ENCODE results near the gene KHK.

KHK gene

DNA sequence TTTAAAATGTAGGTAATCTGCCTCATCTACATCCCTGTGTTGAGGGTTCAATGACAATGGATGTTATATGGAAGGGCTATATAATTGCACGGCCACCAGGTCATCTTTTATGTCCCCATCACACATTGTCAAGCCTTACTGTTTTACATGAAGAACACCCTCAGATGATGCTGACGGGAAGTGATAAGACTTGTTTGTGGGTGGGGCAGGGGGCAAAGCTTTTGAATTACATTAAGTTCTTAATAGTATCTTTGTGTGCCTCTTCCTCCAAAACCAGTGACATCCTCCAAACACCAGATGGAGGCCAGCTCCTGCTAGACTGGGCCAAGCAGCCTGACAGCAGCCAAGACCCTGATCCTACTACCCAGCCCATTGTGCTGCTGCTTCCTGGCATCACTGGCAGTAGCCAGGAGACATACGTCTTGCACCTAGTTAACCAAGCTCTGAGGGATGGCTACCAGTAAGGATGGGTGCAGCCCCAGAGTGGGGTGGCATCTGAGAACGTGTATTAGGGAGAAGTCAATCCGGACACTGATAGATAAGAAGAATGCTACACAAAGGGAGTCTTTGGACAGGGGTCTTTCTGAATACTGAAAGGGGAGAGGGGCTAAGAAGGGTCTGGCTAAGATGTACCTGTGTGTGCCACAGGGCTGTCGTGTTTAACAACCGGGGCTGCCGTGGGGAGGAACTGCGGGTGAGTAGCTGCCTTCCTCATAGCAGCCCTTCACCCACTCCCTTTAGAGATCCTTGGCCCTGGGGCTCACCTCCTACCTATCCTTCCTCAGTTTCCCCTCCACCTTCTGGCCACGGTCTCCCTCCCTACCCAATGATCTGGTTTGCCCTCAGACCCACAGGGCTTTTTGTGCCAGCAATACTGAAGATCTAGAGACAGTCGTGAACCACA, 42.3 kb downstream of the KHK start:
- no peak for DNase-seq (ENCODE audit: low spot score)

DNA sequence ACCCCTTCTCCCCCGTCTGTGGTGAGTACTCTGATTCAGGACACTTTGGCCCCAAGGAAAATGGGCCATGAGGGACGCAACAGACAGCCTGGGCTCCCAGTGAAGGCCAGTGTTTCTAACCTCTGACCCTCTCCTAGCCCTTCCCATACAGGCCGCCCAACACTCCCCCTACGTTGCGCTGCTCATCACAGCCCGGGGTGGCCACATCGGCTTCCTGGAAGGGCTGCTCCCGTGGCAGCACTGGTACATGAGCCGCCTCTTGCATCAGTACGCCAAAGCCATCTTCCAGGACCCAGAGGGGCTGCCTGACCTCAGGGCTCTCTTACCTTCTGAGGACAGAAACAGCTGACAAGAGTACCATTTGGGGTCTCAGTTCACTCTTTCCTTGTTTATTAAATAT, 43.8 kb downstream of the KHK start:
- DNase-seq (ENCODE audit: low spot score), result no peak

DNA sequence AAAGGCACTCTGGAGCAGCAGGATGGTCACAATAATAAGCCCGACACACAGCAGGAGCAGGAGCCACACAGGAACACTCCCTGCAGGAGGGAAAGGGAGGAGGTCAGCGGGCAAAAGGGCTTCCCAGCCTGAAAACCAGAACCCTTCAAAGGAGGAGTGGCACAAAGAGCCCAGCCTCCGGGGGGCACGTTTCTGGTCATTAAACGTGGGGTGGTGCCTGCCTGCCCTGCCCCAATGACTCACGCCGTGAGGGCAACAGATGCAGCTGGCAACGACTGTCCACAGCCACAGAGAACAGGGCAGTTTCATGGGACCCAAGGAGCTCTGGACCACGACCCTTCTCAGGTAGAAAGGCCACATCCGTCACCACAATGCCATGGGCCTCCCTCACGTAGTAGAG, 44.9 kb downstream of the KHK start:
- no peak for DNase-seq (ENCODE audit: low spot score)

DNA sequence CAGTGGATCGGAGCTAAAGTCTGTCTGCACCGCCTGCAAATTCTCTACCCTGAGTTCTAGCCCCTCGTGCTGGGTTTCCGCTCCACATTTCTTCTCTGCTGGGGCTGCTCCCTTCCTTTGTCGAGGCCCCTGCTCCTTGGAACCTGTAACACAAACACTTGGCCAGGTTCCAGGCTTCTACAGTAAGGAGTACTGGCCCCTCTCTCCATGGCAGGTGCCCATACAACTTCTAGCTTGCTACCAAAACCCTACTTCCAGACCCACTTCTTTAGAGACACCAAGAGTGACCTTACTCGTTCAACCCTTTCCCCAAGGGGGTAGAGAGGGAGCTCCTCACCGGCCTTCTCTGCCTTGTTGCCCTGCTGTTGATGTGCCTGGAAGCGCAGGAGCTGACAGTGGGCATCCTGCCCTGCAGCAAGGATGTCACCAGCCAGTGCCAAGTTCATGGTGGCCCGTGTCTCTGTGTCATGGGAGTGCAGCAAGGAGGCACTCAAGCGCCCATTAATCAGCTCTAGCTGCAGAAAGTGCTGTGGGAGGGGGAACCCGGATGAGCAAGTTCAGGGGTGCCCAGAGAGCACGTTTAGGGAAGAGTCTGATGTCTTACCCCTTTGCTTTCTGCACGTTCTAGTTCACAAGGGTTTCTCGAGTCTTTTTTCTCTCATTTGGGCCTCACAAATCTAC, 46.8 kb downstream of the KHK start:
- DNase-seq (ENCODE audit: low spot score), result no peak

DNA sequence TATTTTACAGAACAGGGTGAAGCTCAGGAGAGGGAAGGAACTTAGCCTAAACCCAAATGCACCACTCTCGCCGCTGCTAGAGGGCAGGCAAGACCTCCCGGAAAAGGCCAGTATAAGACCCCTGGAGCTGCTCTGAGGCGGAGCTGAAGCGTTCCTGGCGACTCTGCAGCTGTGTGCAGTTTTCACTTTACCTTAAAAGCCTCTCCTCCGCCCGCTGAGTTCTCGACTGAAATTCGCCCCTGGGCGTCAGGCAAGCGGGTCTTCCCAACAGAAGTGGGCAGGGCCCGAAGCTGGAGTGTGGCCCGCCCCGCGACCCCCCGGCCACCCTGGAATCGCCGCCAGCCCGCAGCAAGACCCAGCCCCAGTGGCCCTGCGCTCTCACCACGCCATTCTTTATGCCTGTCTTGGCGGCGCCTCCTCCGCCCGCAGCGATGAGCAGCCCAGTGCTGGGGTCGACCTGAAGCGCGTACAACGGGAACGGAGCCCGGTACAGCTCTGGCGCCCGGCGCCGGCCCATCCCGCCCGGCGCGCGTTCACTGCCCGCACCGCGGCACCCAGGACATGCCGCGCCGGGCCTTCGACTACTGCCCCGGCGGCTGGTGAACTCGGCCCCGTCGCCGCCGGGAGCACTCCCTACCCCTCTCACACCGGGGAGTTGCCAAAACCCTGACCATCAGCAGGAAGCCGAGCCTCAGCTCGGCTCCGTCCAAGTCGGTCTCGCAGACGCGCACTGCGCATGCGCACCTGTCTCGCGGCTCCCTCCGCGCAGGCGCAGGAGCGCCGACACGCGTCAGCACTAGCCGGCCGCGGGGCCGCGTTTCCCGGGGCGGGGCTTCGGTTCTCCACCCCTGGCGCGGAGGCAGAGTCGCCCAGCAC, 47.6 kb downstream of the KHK start, which contains the start of gene PREB:
TSS of gene PREB (minus strand) at position 732 of the 876 bp plus-strand sequence. CDS start at position 517, 215 bp downstream.
- DNase-seq (ENCODE audit: low spot score), result peak; percentile 92

DNA sequence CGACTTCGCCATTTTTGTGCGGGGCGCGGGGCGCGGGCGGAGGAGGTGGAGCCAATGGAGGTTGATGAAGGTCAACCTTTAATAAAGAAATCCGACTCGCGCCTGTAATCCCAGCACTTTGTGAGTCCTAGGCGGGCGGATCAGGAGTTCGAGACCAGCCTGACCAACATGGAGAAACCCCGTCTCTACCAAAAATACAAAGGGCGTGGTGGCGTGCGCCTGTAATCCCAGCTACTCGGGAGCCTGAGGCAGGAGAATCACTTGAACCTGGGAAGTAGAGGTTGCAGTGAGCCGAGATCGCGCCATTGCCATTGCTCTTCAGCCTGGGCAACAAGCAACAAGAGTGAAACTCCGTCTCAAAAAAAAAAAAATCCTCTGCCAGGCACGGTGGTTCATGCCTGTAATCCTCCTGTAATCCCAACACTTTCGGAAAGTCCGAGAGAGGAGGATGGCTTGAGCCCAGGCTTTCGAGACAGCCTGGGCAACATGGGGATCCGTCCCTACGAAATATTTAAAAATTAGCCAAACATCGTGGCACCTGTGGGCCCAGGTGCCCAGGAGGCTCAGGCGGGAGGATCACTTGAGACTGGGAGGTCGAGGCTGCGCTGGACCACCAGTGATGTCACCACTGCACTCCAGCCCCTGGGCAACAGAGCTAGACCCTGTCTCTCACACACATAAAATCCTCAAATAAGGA, 48.4 kb downstream of the KHK start:
- no peak for DNase-seq (ENCODE audit: low spot score)

DNA sequence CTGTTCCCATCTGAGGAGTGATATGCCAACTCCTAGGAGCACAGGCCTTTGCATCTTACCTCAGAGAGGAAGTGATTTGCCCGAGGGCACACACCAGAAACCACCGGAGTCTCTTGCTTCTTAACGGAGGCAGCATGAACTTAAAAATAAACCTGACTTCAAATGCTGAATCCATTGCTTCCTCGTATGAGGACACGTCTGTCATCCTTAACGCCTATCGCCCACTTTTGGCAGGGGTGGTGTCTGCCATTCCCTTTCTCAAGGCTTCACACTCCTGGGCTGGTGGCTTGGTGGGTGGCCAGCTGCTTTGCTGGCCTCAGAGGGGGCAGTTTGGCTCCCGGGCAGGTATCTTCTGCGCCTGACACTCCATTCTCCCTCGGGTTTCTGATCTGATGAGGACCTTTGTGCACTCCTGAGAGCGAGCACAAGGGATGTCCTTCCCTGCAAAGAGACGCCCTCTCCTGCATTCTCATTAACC, 48.9 kb downstream of the KHK start:
- no peak for DNase-seq (ENCODE audit: low spot score)

DNA sequence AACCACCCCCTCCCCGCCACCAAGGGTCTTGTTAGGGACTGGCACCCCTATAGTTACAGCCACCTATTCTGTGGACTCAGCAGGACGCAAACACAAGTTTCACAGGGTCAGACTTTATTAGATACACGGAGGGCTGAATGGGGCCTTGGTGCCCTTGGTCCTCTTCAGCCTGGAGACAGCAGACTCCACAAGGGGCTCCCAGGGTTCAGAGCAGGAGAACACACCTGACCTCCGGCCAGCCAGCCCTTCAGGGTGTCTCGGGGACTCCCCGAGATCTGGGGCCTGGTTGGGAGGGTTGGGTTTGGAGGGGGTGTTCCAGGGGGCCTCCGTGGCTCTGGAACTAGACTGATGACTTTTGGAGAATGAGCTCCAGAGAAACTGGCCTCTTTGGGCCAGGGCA, 50.2 kb downstream of the KHK start:
- DNase-seq (ENCODE audit: low spot score), result no peak

DNA sequence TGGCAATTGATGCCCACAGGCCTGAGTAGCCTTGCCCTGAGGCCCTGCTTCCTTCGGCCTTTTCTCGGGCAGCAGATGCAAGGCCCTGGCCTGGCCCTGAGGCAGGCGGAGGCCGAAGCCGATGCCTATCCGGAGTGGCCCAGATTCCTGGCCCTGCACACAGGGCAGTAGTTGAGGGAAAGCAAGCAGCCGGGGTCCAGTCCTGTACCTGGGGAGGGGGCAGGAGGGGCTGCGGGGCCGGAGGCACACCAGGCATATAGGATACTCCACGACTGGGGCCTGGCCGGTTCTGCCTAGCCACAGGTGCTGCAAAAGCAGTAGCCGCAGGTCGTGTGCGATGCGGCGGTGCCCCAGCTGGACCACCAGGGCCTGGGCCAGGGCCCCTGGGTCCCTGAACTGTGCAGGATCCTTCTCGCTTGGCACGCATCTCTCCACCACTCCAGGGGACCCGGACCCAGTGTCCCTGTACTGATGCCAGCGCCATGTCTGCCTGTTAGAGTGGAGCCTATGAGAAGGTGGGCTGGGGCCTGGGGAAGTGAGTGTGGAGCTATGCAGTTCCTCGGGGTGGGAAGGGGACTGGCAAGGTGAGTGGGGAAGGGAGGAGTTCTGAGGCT, 50.9 kb downstream of the KHK start:
- no peak for DNase-seq (ENCODE audit: low spot score)

DNA sequence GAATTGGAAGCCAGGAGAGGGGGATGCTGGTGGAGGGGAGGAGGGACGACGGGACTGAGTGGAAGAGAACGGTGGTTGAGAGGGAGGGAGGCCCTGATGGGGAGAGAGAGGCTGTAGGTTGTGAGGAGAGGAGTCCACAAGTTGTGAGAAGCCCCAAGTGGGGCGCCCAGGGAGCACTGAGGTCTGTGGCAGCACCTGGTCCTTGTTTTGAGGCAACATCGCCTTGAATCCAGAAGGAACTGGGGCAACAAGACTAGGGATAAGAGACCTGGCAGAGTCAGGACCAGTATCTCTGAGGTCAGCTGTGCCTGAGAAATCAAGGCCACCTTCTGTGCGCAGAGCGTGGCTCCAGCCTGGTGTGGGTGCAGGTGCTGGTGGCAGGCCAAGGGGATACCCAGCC, 51.5 kb downstream of the KHK start:
- no peak for DNase-seq (ENCODE audit: low spot score)

DNA sequence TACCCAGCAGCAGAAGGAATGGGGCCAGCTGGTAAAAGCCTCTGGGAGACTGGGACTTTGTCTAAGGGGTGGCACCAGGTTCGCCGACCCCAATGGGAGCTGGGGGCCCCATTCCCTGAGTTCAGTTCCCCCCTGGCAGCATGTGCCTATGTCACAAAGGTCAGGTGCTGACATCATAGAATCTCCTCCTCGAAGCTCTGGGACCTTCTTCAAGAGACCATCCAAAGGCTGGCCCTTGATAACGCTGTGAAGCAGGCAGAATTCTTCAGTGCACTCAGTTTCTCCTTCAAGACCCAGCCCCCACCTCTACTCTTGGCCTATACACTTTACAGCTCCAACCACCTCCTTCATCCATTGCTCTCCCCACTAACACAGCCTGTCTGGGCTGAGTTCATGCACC, 52.7 kb downstream of the KHK start, which contains the start of gene PRR30:
TSS of gene PRR30 (minus strand) at position 101 of the 400 bp plus-strand sequence. CDS start 1,081 bp downstream, outside the sequence.
- DNase-seq (ENCODE audit: low spot score), result no peak

DNA sequence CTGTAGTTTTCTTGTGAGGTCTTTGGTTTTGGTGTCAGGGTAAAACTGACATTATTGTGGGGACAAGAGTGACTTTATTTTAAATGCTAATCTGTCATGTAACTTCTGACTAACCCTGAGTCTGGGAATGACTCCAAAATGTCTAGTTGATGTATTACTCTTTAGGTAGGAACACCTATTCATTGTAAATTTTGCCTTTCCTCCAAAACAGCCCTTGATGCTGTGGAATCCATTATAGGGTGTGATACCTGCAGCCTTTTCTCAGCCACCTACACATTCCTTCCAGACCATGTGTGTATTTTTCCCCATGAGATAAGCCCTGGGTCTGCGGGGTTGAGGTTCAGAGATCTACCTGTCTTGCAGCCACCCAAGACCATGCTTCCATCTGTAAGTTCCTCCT, 56.7 kb downstream of the KHK start:
- DNase-seq (ENCODE audit: low spot score), result no peak

DNA sequence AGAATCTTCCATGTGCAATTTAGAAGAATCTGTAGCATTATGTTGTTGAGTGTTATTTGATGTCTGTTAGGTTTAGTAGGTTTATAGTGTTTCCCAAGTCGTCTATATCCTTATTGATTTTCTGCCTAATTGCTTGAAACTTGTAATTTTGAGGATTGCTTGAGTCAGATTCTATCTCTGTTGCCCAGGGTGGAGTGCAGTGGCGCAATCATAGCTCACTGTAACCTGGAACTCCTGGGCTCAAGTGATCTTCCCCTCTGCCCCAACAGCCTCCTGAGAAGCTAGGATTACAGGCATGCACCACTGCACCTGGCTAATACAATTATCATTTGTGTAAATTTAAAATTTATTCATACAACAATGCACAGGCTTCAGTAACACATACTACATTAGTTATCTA, 59.1 kb downstream of the KHK start:
- no peak for DNase-seq (ENCODE audit: low spot score)

DNA sequence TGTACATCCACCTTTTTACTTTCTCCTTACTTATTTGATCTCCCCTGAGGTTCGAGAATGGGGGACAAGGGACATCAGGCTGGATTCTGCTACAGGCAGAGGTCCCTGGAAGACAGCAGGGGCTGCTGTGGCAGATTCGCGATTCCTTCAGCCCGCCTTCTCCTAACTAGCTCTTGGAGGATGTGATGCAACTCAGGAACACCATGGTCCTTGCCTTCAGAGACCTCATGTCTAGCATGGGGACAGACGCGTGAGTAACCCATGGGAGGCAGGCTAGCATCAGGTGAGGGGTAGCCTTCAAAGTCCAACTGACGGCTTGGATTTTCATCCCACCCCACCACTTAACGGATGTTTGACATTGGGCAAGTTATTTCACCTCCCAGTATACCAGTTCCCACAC, 61.4 kb downstream of the KHK start:
- no peak for DNase-seq (ENCODE audit: low spot score)

DNA sequence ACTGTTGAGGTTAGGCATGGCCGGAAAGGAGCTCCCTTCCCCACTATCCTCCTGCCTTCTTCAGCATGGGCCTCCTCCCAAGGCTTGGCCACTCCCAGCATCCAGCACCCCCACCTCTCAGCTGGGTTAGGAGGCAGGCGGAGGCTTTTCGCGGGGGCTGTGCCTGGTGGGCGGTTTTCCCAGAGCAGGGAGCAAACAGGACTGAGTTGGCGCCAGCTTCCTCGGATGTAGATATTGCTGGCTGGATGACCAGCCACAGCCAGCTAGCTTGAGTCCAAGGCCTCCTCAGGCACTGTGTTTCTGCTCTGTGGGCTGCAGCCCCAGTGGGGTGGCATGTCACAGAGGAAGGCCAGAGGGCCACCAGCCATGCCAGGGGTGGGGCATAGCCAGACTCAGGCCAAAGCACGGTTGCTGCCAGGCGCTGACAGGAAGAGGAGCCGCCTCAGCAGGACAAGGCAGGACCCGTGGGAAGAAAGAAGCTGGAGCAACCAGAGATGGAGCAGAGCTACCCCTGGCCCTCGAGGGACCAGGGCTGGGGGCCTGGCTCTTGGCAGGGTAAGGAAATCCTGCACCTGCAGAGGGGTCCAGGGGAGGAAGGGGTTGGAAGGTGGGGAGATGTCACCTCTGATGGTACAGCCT, 62.3 kb downstream of the KHK start, which contains the start of gene TCF23:
TSS of gene TCF23 (plus strand) at position 204 of the 639 bp plus-strand sequence. CDS start at position 334, 130 bp downstream.
- no peak for DNase-seq (ENCODE audit: low spot score)

DNA sequence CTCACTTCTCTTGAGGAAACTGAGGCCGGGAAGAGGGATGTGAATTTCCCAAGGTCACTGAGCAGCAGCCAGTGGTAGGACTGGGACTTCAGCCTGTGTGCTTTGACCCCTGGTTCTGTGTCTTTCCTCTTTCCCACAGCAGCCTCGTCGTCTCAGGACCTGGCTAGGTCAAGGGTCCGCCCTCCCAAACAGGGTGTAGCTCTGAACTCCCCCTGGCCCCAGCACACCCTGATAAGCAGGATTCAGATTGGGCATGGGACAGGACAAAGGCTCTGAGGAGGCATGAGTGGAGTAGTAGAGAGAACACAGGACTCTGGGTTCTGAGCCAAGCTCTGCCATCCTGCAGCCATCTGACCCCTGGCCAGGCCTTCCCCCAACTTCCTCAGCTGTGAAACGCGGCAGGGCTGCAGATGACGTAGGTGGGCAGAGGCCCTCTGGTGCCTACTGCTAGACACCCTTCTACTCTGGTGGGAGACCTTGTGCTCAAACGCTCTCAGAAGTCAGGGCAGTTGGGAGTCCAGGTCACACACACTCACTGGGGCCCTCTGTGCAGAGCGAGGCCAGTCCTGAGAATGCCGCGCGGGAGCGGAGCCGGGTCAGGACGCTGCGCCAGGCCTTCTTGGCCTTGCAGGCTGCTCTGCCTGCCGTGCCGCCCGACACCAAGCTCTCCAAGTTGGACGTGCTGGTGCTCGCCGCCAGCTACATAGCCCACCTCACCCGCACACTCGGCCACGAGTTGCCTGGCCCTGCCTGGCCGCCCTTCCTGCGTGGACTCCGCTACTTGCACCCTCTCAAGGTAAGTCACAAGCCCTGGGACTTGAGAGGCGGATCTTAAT, 63.2 kb downstream of the KHK start:
- DNase-seq (ENCODE audit: low spot score), result no peak

Data from globus pallidus (tissue), 1 donor.